ENCODE data around the gene ARHGAP26.

DNA sequence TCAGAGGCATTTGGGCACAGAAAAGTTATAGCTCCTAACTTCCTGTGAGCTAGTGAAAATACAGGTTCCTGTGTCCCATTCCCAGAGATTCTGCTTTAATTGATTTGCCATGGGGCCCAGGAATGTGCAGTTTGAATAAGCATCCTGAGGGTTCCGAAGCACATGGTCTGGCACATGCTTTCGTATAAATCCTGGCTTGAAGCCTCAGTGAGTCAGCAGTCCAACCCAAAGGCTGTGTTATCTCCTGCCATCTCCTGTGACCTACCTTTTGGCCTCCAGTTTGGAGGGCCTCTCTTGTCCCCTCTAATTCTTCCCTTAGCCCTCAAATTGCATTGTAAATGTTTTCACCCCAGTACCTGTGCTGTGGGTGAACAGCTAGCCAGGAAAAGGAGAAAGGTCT, 449.5 kb downstream of the ARHGAP26 start:
- TF ChIP-seq, protein P1, sequence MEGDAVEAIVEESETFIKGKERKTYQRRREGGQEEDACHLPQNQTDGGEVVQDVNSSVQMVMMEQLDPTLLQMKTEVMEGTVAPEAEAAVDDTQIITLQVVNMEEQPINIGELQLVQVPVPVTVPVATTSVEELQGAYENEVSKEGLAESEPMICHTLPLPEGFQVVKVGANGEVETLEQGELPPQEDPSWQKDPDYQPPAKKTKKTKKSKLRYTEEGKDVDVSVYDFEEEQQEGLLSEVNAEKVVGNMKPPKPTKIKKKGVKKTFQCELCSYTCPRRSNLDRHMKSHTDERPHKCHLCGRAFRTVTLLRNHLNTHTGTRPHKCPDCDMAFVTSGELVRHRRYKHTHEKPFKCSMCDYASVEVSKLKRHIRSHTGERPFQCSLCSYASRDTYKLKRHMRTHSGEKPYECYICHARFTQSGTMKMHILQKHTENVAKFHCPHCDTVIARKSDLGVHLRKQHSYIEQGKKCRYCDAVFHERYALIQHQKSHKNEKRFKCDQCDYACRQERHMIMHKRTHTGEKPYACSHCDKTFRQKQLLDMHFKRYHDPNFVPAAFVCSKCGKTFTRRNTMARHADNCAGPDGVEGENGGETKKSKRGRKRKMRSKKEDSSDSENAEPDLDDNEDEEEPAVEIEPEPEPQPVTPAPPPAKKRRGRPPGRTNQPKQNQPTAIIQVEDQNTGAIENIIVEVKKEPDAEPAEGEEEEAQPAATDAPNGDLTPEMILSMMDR (IDR thresholded peaks at IDR 0.05) = no peak
- no peak for TF ChIP-seq EP300 (IDR thresholded peaks at IDR 0.05)
